Measurements from ENCODE around the gene APCDD1L. TPM values are rescaled to one million over a fixed set of nuclear protein-coding genes. Genes with fewer than 3 reads are reported as not detected.

Gene APCDD1L
- total RNA-seq, 6 donors from 2014 or later = 0.13 TPM; not detected in 5

DNA sequence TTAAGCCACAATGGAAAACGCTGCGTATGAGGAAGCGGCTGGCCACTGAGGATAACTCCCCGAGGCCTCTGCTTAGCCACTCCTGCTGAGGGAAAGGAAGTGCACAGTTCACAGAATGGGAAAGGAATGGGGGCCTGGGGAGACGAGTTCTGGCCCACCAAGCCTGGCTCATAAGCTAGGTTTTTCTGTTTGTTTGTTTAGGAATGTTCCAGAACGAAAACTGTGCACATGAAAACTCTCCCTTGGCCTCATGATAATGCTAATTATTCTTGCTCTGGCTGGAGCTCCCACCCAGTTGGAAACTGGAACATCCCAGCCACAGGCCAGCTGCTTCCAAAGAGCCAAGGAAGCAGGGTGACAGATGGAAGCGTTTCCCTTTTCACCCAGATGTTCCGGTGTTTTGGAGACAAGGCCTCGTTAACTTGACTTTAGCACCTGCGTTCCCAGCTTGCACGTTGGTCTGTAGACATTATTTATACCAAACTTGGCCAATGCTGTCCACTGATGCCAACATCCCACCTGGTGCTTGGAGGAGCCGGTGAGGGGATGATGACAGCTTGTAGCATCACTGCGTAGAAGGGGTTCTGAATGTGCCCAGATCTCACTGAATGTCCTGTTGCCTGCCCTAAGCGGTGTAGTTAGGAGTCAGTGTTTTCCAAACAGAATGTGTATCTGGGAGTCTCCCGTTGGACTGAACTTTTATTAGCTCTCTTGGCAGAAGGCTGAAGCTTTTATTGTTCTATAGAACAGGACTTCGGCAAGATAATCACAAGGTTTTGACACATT lies 34.5 kb downstream of the APCDD1L start:
- Histone ChIP-seq H3K36me3 (no peaks in the 10 kb centered on the region), H3K27ac (no peak overlapping the region), H3K4me1 (no peaks in the 10 kb centered on the region), H3K4me3 (no peak overlapping the region), H3K9me3 (peaks cover 4 to 19% (median 7%) of the 10 kb centered on the region in 4 donors), H3K27me3 (no peaks in the 10 kb centered on the region)
- no peak for ATAC-seq (ENCODE audit: low FRiP score in 2 of 2)
- TF ChIP-seq EP300 (IDR thresholded peaks at IDR 0.05) (no peak), POLR2A (IDR thresholded peaks at IDR 0.05) (no peak), POLR2AphosphoS5 (IDR thresholded peaks at IDR 0.05) (no peak)
- TF ChIP-seq, protein P1, sequence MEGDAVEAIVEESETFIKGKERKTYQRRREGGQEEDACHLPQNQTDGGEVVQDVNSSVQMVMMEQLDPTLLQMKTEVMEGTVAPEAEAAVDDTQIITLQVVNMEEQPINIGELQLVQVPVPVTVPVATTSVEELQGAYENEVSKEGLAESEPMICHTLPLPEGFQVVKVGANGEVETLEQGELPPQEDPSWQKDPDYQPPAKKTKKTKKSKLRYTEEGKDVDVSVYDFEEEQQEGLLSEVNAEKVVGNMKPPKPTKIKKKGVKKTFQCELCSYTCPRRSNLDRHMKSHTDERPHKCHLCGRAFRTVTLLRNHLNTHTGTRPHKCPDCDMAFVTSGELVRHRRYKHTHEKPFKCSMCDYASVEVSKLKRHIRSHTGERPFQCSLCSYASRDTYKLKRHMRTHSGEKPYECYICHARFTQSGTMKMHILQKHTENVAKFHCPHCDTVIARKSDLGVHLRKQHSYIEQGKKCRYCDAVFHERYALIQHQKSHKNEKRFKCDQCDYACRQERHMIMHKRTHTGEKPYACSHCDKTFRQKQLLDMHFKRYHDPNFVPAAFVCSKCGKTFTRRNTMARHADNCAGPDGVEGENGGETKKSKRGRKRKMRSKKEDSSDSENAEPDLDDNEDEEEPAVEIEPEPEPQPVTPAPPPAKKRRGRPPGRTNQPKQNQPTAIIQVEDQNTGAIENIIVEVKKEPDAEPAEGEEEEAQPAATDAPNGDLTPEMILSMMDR (IDR thresholded peaks at IDR 0.05) = no peak
- DNase-seq = no peak
- 80 to 84% methylated on average over 14 to 16 of the region's 16 CpGs for WGBS, 2 donors

DNA sequence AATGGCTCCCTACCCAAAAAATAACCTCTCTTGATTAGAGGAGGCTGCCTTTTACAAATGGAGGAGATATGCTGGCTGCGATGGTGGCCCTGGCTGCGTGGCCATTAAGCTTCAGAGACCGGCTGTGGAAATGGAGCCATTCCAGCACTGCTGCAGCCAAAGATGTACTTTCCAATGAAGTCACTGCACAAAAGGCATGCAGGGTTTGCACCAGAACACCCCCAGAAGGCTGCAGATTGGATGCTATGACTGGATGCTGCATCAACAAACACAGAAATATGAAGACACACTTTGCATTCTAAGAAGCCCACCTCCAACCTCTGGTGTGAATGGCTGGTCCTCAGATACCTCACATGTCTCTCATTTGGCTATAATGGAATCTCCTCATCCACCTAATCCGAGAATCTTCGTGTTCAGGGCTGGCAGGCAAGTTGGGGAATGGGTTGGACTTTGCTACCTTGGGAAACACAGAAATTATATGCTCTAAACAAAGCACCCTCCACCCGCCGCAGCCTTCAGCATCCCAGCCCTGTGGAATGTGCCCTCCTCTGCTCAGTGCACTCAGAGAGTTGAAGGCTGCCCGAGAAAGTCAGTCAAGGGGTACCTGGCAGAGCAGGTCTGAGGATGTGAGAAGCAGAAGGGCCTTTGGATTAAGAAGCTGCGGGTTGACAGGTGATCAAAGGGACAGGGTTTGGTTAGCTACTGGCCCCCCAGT lies 35.3 kb downstream of the APCDD1L start:
- Histone ChIP-seq H3K4me1 (no peaks in the 10 kb centered on the region), H3K27ac (no peak overlapping the region), H3K4me3 (no peak overlapping the region), H3K36me3 (no peaks in the 10 kb centered on the region), H3K27me3 (no peaks in the 10 kb centered on the region), H3K9me3 (peaks cover 0 to 13% (median 1%) of the 10 kb centered on the region in 4 donors)
- WGBS, 2 donors = 82 to 96% methylated on average over 9 of the region's 9 CpGs
- ATAC-seq (ENCODE audit: low FRiP score in 2 of 2) (no peak), DNase-seq (no peak)
- TF ChIP-seq POLR2A (IDR thresholded peaks at IDR 0.05) (no peak), EP300 (IDR thresholded peaks at IDR 0.05) (no peak), POLR2AphosphoS5 (IDR thresholded peaks at IDR 0.05) (no peak)
- TF ChIP-seq, protein P1 (IDR thresholded peaks at IDR 0.05) = no peak

DNA sequence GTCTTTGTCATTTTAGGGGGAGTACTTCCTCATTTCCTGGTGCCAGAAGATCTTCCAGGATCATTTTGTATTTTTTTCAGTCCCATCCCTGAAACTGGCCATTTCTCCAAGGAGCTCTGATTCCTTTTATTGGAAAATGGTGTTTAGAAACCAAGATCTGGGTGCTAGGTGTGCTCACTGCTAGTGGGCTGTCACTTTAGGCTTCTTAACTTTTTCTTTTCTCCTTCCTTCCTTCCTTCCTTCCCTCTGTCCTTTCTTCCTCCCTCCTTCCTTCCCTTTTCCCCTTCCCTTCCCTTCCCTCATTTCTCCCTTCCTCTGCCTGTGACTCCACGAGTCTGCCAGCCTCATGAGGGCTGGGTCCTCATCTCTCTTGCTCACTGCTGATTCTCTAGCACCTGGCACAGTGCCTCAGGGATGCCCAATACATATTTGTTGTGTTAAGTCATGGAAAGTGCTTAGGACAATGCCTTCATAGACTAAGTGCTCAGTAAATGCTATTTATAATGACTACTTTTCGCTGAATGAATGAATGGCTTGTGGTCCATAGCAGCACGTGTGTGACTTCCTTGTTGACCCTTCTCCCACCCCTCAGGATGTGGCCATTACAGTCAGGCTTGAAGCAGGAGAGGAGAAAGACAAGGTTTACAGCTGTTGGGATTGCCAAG lies 36.9 kb downstream of the APCDD1L start:
- no peaks in the 10 kb centered on the region for H3K36me3 ChIP-seq
- H3K4me1 ChIP-seq = no peaks in the 10 kb centered on the region
- no peak overlapping the region for H3K4me3 ChIP-seq
- H3K9me3 ChIP-seq = peaks cover 0 to 13% (median 1%) of the 10 kb centered on the region in 4 donors
- DNase-seq (no peak), ATAC-seq (ENCODE audit: low FRiP score in 2 of 2) (no peak)
- TF ChIP-seq, protein P1 (IDR thresholded peaks at IDR 0.05) = no peak
- TF ChIP-seq EP300 (IDR thresholded peaks at IDR 0.05) = no peak
- no peak for TF ChIP-seq POLR2A (IDR thresholded peaks at IDR 0.05)
- TF ChIP-seq POLR2AphosphoS5 (IDR thresholded peaks at IDR 0.05) = no peak
- no peaks in the 10 kb centered on the region for H3K27me3 ChIP-seq
- H3K27ac ChIP-seq = no peak overlapping the region
- 86 to 94% methylated on average over 3 of the region's 3 CpGs for WGBS, 2 donors

DNA sequence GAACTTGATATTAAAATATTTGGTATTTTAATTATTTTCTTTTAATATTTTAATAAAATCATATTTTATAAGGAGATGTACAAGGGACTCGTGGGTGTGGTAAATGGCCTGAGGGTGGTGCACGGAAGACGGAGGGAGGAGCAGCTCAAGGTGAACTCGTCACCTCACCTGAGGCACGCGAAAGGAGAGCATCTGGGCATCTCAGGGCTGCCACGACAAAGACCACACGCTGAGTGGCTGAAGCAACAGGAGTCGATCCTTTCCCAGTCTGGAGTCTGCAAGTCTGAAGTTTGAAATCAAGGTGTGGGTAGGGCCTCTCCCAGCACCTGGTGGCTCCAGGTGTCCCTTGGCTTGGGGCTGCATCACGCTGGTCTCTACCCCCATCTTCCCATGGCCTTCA lies 39.7 kb downstream of the APCDD1L start:
- no peak for ATAC-seq (ENCODE audit: low FRiP score in 2 of 2)

More for the DNA sequence above, 39.7 kb downstream of the APCDD1L start:
- WGBS, 2 donors = 87 to 88% methylated on average over 10 of the region's 10 CpGs
- Histone ChIP-seq H3K27ac (no peak overlapping the region), H3K36me3 (no peaks in the 10 kb centered on the region), H3K4me3 (no peak overlapping the region), H3K9me3 (peaks cover 0 to 13% (median 1%) of the 10 kb centered on the region in 4 donors), H3K4me1 (no peaks in the 10 kb centered on the region), H3K27me3 (no peaks in the 10 kb centered on the region)
- TF ChIP-seq POLR2AphosphoS5 (IDR thresholded peaks at IDR 0.05) (no peak), POLR2A (IDR thresholded peaks at IDR 0.05) (no peak), EP300 (IDR thresholded peaks at IDR 0.05) (no peak)
- TF ChIP-seq, protein P1 (IDR thresholded peaks at IDR 0.05) = no peak
- DNase-seq = no peak

Data from upper lobe of left lung (tissue), 6 donors.